ENCODE measurements around the gene UBE2I. TPM values are rescaled to one million over a fixed set of nuclear protein-coding genes. Genes with fewer than 3 reads are reported as not detected.

UBE2I gene
- total RNA-seq, 1 experiment from 2014 or later: 229 TPM

GRCh38 chr16:1283996-1284616 is 25.3 kb upstream of the UBE2I start:
- POLR2A ChIA-PET: no interaction called here
- DNase-seq (ENCODE audit: low spot score) (no peak), ATAC-seq (no peak)
- H3K27ac Mint-ChIP-seq: no peak overlapping the region
- H3K36me3 Mint-ChIP-seq: no peaks in the 10 kb centered on the region
- TF ChIP-seq ZNF219 (CRISPR knock-in tag; IDR thresholded peaks at IDR 0.05; ENCODE audit: borderline replicate concordance) (no peak), MYBL2 (CRISPR knock-in tag; IDR thresholded peaks at IDR 0.05) (no peak), ZNF512 (CRISPR knock-in tag; IDR thresholded peaks at IDR 0.05; ENCODE audit: borderline replicate concordance) (no peak), ZBTB43 (CRISPR knock-in tag; IDR thresholded peaks at IDR 0.05) (no peak), ZNF425 (CRISPR knock-in tag; conservative IDR thresholded peaks at IDR 0.05) (no peak), AR (CRISPR knock-in tag; IDR thresholded peaks at IDR 0.05) (no peak), MAX (CRISPR knock-in tag; IDR thresholded peaks at IDR 0.05) (no peak), ATF6 (CRISPR knock-in tag; IDR thresholded peaks at IDR 0.05) (no peak), PRDM15 (CRISPR knock-in tag; IDR thresholded peaks at IDR 0.05) (no peak), SMAD3 (CRISPR knock-in tag; IDR thresholded peaks at IDR 0.05; ENCODE audit: borderline replicate concordance) (no peak)
- H3K27me3 Mint-ChIP-seq (ENCODE audit: low read depth): peaks cover 27% of the 10 kb centered on the region
- peaks cover 7% of the 10 kb centered on the region for H3K4me1 Mint-ChIP-seq
- H3K9me3 Mint-ChIP-seq: no peaks in the 10 kb centered on the region
- H3K4me3 Mint-ChIP-seq: no peak overlapping the region
- CTCF ChIA-PET: interaction anchor here (0.6 to 1.5 kb wide), 5 partner anchors 13 to 511 kb away, joined by 3 to 11 read pairs (median 4); no protein-coding TSS in a partner anchor

Data from WTC11 (cell line).